IMR-90 (cell line): ENCODE data around the gene TRMT10B. TPM values are rescaled to one million over a fixed set of nuclear protein-coding genes. Genes with fewer than 3 reads are reported as not detected.

Experiments
- ATAC-seq: fragments of 200-7000 bp; cut with Tn5 transposase; 2 replicates; pipeline ENCODE4 v1.9.1; 2020; ENCODE audit warnings: low read depth, mild to moderate bottlenecking, moderate library complexity
- BruUV-seq: library from RNA; stranded (reverse); fragments of 400-500 nt; replicated peaks from 2 replicates; lab custom pipeline; 2021; lab: Mats Ljungman, UMichigan
- CTCF ChIA-PET: fragments of 300-600 bp; formaldehyde crosslinking; extraction: SDS; loops from one replicate; lab custom pipeline; 2021; ENCODE audit warnings: antibody characterized with exemption; lab: Yijun Ruan, JAX
- POLR2A ChIA-PET: fragments of 300-600 bp; sonication (Branson Sonifier 250); formaldehyde crosslinking; loops from one replicate; lab custom pipeline; 2022; ENCODE audit warnings: antibody characterized with exemption; ENCODE audit not compliant: unreplicated experiment; lab: Charles Lee
- DNase-seq: peaks from one replicate; pipeline ENCODE4 v3.0.0; 2013
- H2AFZ ChIP-seq: replicated peaks from 2 replicates; pipeline ENCODE3; 2013; ENCODE audit warnings: low read length, mild to moderate bottlenecking; ENCODE audit not compliant: poor library complexity
- H2AK5ac ChIP-seq: 2 replicates; pipeline ENCODE4 v1.6.1; 2013; ENCODE audit warnings: low read depth, low read length, inconsistent platforms
- H2AK9ac ChIP-seq: replicated peaks from 2 replicates; pipeline ENCODE3; 2013; ENCODE audit warnings: mild to moderate bottlenecking, low read depth, low read length, moderate library complexity; ENCODE audit not compliant: poor library complexity
- H2BK120ac ChIP-seq: 2 replicates; pipeline ENCODE4 v1.6.1; 2013; ENCODE audit warnings: low read depth, low read length, inconsistent platforms
- H2BK15ac ChIP-seq: 3 replicates; pipeline ENCODE4 v1.6.1; 2013; ENCODE audit warnings: low read depth, low read length, inconsistent platforms
- H2BK20ac ChIP-seq: 2 replicates; pipeline ENCODE4 v1.6.1; 2013; ENCODE audit warnings: low read depth, mild to moderate bottlenecking, inconsistent platforms, low read length, moderate library complexity
- H2BK5ac ChIP-seq: 2 replicates; pipeline ENCODE4 v1.6.1; 2013; ENCODE audit warnings: mild to moderate bottlenecking, low read depth, low read length, inconsistent platforms; ENCODE audit not compliant: poor library complexity, severe bottlenecking
- H3K14ac ChIP-seq: replicated peaks from 2 replicates; pipeline ENCODE4 v1.6.1; 2013; ENCODE audit warnings: low read depth, low read length, inconsistent platforms
- H3K18ac ChIP-seq: 2 replicates; pipeline ENCODE4 v1.6.1; 2013; ENCODE audit warnings: low read depth, low read length, control low read depth
- H3K23ac ChIP-seq: 2 replicates; pipeline ENCODE4 v1.6.1; 2013; ENCODE audit warnings: low read depth, low read length, inconsistent platforms
- H3K27ac ChIP-seq: 2 replicates; pipeline ENCODE4 v1.5.1; 2013; ENCODE audit warnings: mild to moderate bottlenecking, control low read depth, low read length; ENCODE audit not compliant: insufficient read depth
- H3K27me3 ChIP-seq: 2 replicates; pipeline ENCODE4 v1.6.1; 2013; ENCODE audit warnings: low read length; ENCODE audit not compliant: control insufficient read depth, insufficient read depth
- H3K36me3 ChIP-seq: 2 replicates; pipeline ENCODE4 v1.6.1; 2013; ENCODE audit warnings: low read length, mixed read lengths; ENCODE audit not compliant: control insufficient read depth, insufficient read depth
- H3K4ac ChIP-seq: 2 replicates; pipeline ENCODE4 v1.6.1; 2013; ENCODE audit warnings: low read depth, low read length, inconsistent platforms
- H3K4me1 ChIP-seq: 2 replicates; pipeline ENCODE4 v1.6.1; 2013; ENCODE audit warnings: low read length, mixed read lengths; ENCODE audit not compliant: control insufficient read depth, insufficient read depth
- H3K4me2 ChIP-seq: 2 replicates; pipeline ENCODE4 v1.6.1; 2013; ENCODE audit warnings: low read depth, mild to moderate bottlenecking, control low read depth, low read length, moderate library complexity
- H3K4me3 ChIP-seq: 2 replicates; pipeline ENCODE4 v1.5.1; 2013; ENCODE audit warnings: low read depth, mild to moderate bottlenecking, control low read depth, low read length, moderate library complexity; ENCODE audit not compliant: insufficient read depth
- H3K56ac ChIP-seq: 2 replicates; pipeline ENCODE4 v1.6.1; 2013; ENCODE audit warnings: low read length, inconsistent platforms; ENCODE audit not compliant: insufficient read depth; ENCODE audit errors: extremely low read depth
- H3K79me1 ChIP-seq, 2 experiments: 2 replicates each; pipeline ENCODE4 v1.6.1; 2013; ENCODE audit warnings: low read length in 2 of 2, inconsistent platforms in 1 of 2, low read depth in 1 of 2
- H3K9ac ChIP-seq: 2 replicates; pipeline ENCODE4 v1.6.1; 2013; ENCODE audit warnings: low read depth, low read length, control low read depth
- H3K9me1 ChIP-seq: 2 replicates; pipeline ENCODE4 v1.6.1; 2013; ENCODE audit warnings: low read length, inconsistent platforms; ENCODE audit not compliant: insufficient read depth
- H3K9me3 ChIP-seq: 2 replicates; pipeline ENCODE4 v1.6.1; 2013; ENCODE audit warnings: low read length; ENCODE audit not compliant: control insufficient read depth, insufficient read depth
- H4K20me1 ChIP-seq: 2 replicates; pipeline ENCODE4 v1.6.1; 2013; ENCODE audit warnings: low read length, inconsistent platforms; ENCODE audit not compliant: insufficient read depth
- H4K5ac ChIP-seq: 2 replicates; pipeline ENCODE4 v1.6.1; 2013; ENCODE audit warnings: mild to moderate bottlenecking, low read depth, low read length, control low read depth
- H4K8ac ChIP-seq, 2 experiments: 2 replicates each; pipeline ENCODE4 v1.6.1; 2013; ENCODE audit warnings: low read depth in 2 of 2, low read length in 2 of 2, control low read depth in 1 of 2, inconsistent platforms in 1 of 2
- H4K91ac ChIP-seq: 2 replicates; pipeline ENCODE4 v1.6.1; 2013; ENCODE audit warnings: low read depth, low read length, inconsistent platforms; ENCODE audit not compliant: insufficient read depth
- CEBPB ChIP-seq: IDR thresholded peaks from 2 replicates; pipeline ENCODE4 v1.6.1; 2012; ENCODE audit warnings: low read depth, low read length, improper control_type of control experiment
- CHD1 ChIP-seq: IDR thresholded peaks from 2 replicates; pipeline ENCODE4 v1.6.1; 2012; ENCODE audit warnings: low read depth, low read length, improper control_type of control experiment
- FOS ChIP-seq: fragments of 150-350 bp; IDR thresholded peaks from 2 replicates; pipeline ENCODE4 v1.6.1; 2016; ENCODE audit warnings: low read depth, low read length
- MAFK ChIP-seq: IDR thresholded peaks from 2 replicates; pipeline ENCODE4 v1.6.1; 2012; ENCODE audit warnings: low read depth, low read length, improper control_type of control experiment
- MXI1 ChIP-seq: IDR thresholded peaks from 2 replicates; pipeline ENCODE4 v1.6.1; 2012; ENCODE audit warnings: low read depth, mild to moderate bottlenecking, low read length, moderate library complexity, borderline replicate concordance
- NFE2L2 ChIP-seq: fragments of 150-350 bp; IDR thresholded peaks from 2 replicates; pipeline ENCODE4 v1.6.1; 2016; ENCODE audit warnings: low read depth, mild to moderate bottlenecking, low read length
- POLR2A ChIP-seq: IDR thresholded peaks from 2 replicates; pipeline ENCODE4 v1.6.1; 2012; ENCODE audit warnings: mild to moderate bottlenecking, low read depth, low read length
- RAD21 ChIP-seq: IDR thresholded peaks from 2 replicates; pipeline ENCODE4 v1.6.1; 2012; ENCODE audit warnings: low read length, improper control_type of control experiment
- SMC3 ChIP-seq: fragments of 150-350 bp; IDR thresholded peaks from 2 replicates; pipeline ENCODE4 v1.6.1; 2016; ENCODE audit warnings: low read depth, mild to moderate bottlenecking, antibody characterized with exemption, low read length, moderate library complexity
- whole genome bisulfite sequencing, 2 experiments: methylation state at CpG; one replicate each; pipeline versions ENCODE4 v1.1.5 to v1.1.7; 2013; ENCODE audit warnings: missing lambda C conversion rate in 2 of 2; ENCODE audit not compliant: insufficient read length in 1 of 2; ENCODE audit errors: extremely low coverage in 2 of 2; 5-methylcytosine and 5-hydroxymethylcytosine counted together
- dilution Hi-C: fragments of 300-500 bp; cut with HindIII; formaldehyde crosslinking; loops from one replicate; pipeline ENCODE4 v1.14.3; 2018; ENCODE audit warnings: low sequenced_read_pairs; ENCODE audit not compliant: unreplicated experiment
- in situ Hi-C: fragments of 300-500 bp; cut with MboI; formaldehyde crosslinking; loops from 3 replicates; pipeline ENCODE4 v1.14.3; 2019; ENCODE audit warnings: low sequenced_read_pairs, inconsistent platforms, mixed read lengths
- intact Hi-C: fragments of 100-400 bp; cut with micrococcal nuclease; formaldehyde crosslinking; loops from 2 replicates; pipeline ENCODE4 v1.10.0; 2022
- polyA plus RNA-seq, 3 experiments: library from polyadenylated mRNA; depleted of rRNA; stranded (reverse); fragments of >200 nt; gene quantifications; 2 replicates each; pipeline ENCODE4 v1.2.3, GENCODE V29; 2012; ENCODE audit warnings: low replicate concordance in 1 of 3
- total RNA-seq: library from RNA; depleted of rRNA; stranded (reverse); fragments of >200 nt; gene quantifications from 2 replicates; pipeline ENCODE4 v1.2.3, GENCODE V29; 2012
- TF ChIP-seq, protein P1 (sequence below): fragments of 150-350 bp; IDR thresholded peaks from 2 replicates; pipeline ENCODE4 v1.6.1; 2017; ENCODE audit warnings: mild to moderate bottlenecking, antibody characterized with exemption, low read length, low read depth
- TF ChIP-seq, protein P2 (sequence below): fragments of 150-350 bp; IDR thresholded peaks from 2 replicates; pipeline ENCODE4 v1.6.1; 2016; ENCODE audit warnings: low read depth, mild to moderate bottlenecking, low read length, moderate library complexity, borderline replicate concordance
- TF ChIP-seq, protein P3 (sequence below): conservative IDR thresholded peaks from 2 replicates; pipeline ENCODE4 v1.5.1; 2012; ENCODE audit warnings: mild to moderate bottlenecking, low read depth, low read length, improper control_type of control experiment

TRMT10B gene
- total and polyA plus RNA-seq, 2 of the 4 experiments (the other 2 are of a cell fraction): 2.3 to 4.5 TPM

DNA sequence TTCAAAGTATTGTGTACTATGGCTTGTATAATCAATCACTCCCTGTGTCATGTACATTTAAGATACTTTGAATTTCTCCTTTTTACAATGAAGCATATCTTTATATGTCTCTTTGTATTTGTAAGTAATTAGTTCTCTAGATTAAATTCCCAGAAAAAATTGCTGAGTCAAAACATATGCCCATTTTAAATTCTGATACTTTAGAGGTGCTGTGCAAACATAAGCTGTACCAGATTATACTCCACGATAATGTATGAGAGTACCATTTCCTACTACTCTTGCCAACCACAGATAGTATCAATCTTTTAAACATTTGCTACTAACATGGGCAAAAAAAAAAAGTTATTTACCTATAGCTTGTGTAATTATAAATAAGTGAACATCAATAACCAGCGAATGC lies 65.2 kb downstream of the TRMT10B start:
- no TSS peak for BruUV-seq
- no peak overlapping the region for H3K27ac ChIP-seq
- intact Hi-C loops: loop anchor here (2.0 kb wide), 1 partner anchor 16 kb away; no protein-coding TSS in a partner anchor
- no peak overlapping the region for H2BK15ac ChIP-seq
- H4K91ac ChIP-seq: no peak overlapping the region
- no peak overlapping the region for H3K18ac ChIP-seq
- H3K27me3 ChIP-seq: no peaks in the 10 kb centered on the region
- H3K9me3 ChIP-seq: no peaks in the 10 kb centered on the region
- H2BK5ac ChIP-seq: no peak overlapping the region
- H3K36me3 ChIP-seq: peaks cover 4% of the 10 kb centered on the region
- H3K14ac ChIP-seq: no peak overlapping the region
- no peak overlapping the region for H3K4me3 ChIP-seq
- CTCF ChIA-PET: no interaction called here
- no peak overlapping the region for H2BK120ac ChIP-seq
- no peak overlapping the region for H4K8ac ChIP-seq
- H3K4me1 ChIP-seq: no peaks in the 10 kb centered on the region
- H2AK5ac ChIP-seq: no peak overlapping the region
- DNase-seq (no peak), ATAC-seq (no peak)
- H2AFZ ChIP-seq: no peak overlapping the region
- H4K20me1 ChIP-seq: no peaks in the 10 kb centered on the region; the same call in 1 of the 2 replicates
- H3K4me2 ChIP-seq: no peak overlapping the region
- in situ Hi-C loops: no loop called here
- POLR2A ChIA-PET: no interaction called here
- H3K9ac ChIP-seq: no peak overlapping the region
- H3K56ac ChIP-seq: no peak overlapping the region
- no peaks in the 10 kb centered on the region for H3K9me1 ChIP-seq
- peaks cover 11 to 23% of the 10 kb centered on the region in 2 experiments for H3K79me1 ChIP-seq
- H2BK20ac ChIP-seq: no peak overlapping the region
- no CpG with 5 or more reads among the region's 2 CpGs for WGBS, 2 experiments
- no peak overlapping the region for H4K5ac ChIP-seq
- H3K23ac ChIP-seq: no peak overlapping the region
- H2AK9ac ChIP-seq: no peak overlapping the region
- no peak overlapping the region for H3K4ac ChIP-seq
- TF ChIP-seq CEBPB: no peak
- TF ChIP-seq RAD21: no peak
- TF ChIP-seq, protein P1, sequence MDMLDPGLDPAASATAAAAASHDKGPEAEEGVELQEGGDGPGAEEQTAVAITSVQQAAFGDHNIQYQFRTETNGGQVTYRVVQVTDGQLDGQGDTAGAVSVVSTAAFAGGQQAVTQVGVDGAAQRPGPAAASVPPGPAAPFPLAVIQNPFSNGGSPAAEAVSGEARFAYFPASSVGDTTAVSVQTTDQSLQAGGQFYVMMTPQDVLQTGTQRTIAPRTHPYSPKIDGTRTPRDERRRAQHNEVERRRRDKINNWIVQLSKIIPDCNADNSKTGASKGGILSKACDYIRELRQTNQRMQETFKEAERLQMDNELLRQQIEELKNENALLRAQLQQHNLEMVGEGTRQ: no peak
- no peak for TF ChIP-seq MXI1
- TF ChIP-seq CHD1: no peak
- TF ChIP-seq SMC3: no peak
- TF ChIP-seq FOS: no peak
- TF ChIP-seq, protein P2, sequence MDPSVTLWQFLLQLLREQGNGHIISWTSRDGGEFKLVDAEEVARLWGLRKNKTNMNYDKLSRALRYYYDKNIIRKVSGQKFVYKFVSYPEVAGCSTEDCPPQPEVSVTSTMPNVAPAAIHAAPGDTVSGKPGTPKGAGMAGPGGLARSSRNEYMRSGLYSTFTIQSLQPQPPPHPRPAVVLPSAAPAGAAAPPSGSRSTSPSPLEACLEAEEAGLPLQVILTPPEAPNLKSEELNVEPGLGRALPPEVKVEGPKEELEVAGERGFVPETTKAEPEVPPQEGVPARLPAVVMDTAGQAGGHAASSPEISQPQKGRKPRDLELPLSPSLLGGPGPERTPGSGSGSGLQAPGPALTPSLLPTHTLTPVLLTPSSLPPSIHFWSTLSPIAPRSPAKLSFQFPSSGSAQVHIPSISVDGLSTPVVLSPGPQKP: no peak
- no peak for TF ChIP-seq MAFK
- no peak for TF ChIP-seq NFE2L2
- TF ChIP-seq, protein P3, sequence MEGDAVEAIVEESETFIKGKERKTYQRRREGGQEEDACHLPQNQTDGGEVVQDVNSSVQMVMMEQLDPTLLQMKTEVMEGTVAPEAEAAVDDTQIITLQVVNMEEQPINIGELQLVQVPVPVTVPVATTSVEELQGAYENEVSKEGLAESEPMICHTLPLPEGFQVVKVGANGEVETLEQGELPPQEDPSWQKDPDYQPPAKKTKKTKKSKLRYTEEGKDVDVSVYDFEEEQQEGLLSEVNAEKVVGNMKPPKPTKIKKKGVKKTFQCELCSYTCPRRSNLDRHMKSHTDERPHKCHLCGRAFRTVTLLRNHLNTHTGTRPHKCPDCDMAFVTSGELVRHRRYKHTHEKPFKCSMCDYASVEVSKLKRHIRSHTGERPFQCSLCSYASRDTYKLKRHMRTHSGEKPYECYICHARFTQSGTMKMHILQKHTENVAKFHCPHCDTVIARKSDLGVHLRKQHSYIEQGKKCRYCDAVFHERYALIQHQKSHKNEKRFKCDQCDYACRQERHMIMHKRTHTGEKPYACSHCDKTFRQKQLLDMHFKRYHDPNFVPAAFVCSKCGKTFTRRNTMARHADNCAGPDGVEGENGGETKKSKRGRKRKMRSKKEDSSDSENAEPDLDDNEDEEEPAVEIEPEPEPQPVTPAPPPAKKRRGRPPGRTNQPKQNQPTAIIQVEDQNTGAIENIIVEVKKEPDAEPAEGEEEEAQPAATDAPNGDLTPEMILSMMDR: no peak
- TF ChIP-seq POLR2A: no peak
- dilution Hi-C loops: no loop called here
